Esophagus muscularis mucosa (tissue), 4 donors: ENCODE results near the gene CAMK2G. TPM values are rescaled to one million over a fixed set of nuclear protein-coding genes. Genes with fewer than 3 reads are reported as not detected.

ENCODE experiments used
- DNase-seq: peaks from one replicate; pipeline ENCODE4 v3.0.0-alpha.2; 2017; ENCODE audit errors: extremely low spot score
- H3K27ac ChIP-seq, 4 donors: fragments of 200-600 bp; sonication (generic); replicated peaks in 1 of 4; 1 replicate in 3 of 4; 2 replicates in 1 of 4; pipeline ENCODE4 v1.5.1; 2016 to 2019; ENCODE audit warnings: mild to moderate bottlenecking in 1 of 4
- H3K27me3 ChIP-seq, 4 donors: fragments of 200-600 bp; sonication (generic); one replicate each; pipeline versions ENCODE4 v1.5.1 to v1.6.0; 2016 to 2019
- H3K36me3 ChIP-seq, 4 donors: fragments of 200-600 bp; sonication (generic); one replicate each; pipeline ENCODE4 v1.5.1; 2016 to 2019
- H3K4me1 ChIP-seq, 4 donors: fragments of 200-600 bp; sonication (generic); one replicate each; pipeline ENCODE4 v1.5.1; 2016 to 2019
- H3K4me3 ChIP-seq, 4 donors: fragments of 200-600 bp; sonication (generic); 1 replicate in 2 of 4; 2 replicates in 2 of 4; pipeline ENCODE4 v1.5.1; 2016 to 2019; ENCODE audit warnings: mild to moderate bottlenecking in 4 of 4, moderate library complexity in 1 of 4
- H3K9me3 ChIP-seq, 4 donors: fragments of 200-600 bp; sonication (generic); 1 replicate in 3 of 4; 2 replicates in 1 of 4; pipeline ENCODE4 v1.5.1; 2016 to 2019
- CTCF ChIP-seq, 3 experiments: fragments of 200-600 bp in 2 of 3; fragments of 450-650 bp in 1 of 3; sonication (generic) in 2 of 3; IDR thresholded peaks; one replicate each; pipeline ENCODE4 v1.5.1; 2017 to 2019; ENCODE audit warnings: antibody characterized with exemption in 3 of 3, mild to moderate bottlenecking in 2 of 3, moderate library complexity in 1 of 3
- EP300 ChIP-seq: sonication (generic); formaldehyde crosslinking; IDR thresholded peaks from one replicate; pipeline ENCODE4 v1.6.1; 2017; ENCODE audit warnings: antibody characterized with exemption
- POLR2A ChIP-seq: fragments of 450-650 bp; IDR thresholded peaks from one replicate; pipeline ENCODE4 v1.6.1; 2017; ENCODE audit warnings: antibody characterized with exemption, moderate library complexity, mild to moderate bottlenecking, low read depth
- POLR2AphosphoS5 ChIP-seq, 2 donors: sonication (generic); formaldehyde crosslinking; IDR thresholded peaks; one replicate each; pipeline ENCODE4 v1.6.1; 2017; ENCODE audit warnings: antibody characterized with exemption in 2 of 2
- WGBS: methylation state at CpG from one replicate; pipeline ENCODE4 v1.1.5; 2018; 5-methylcytosine and 5-hydroxymethylcytosine counted together
- intact Hi-C: fragments of 100-400 bp; cut with DNase I; formaldehyde crosslinking; loops from one replicate; pipeline ENCODE4 v1.15.1; 2023
- total RNA-seq, 4 donors: library from RNA; depleted of rRNA; stranded (reverse); fragments of >200 nt; gene quantifications; one replicate each; pipeline versions ENCODE4 v1.1.0 to v1.2.1, GENCODE V29; 2016

Gene CAMK2G
- total RNA-seq, 4 donors from 2014 or later: 96.4 to 201 (median 159) TPM

GRCh38 chr10:73800560-73801252 lies 73.6 kb downstream of the CAMK2G start:
- WGBS: 78% methylated on average over 16 of the region's 20 CpGs
- intact Hi-C loops: no loop called here
- TF ChIP-seq POLR2A (no peak), POLR2AphosphoS5 (IDR thresholded peaks at IDR 0.05) (no peak), EP300 (no peak), CTCF (IDR thresholded peaks at IDR 0.05) (no peak)
- Histone ChIP-seq H3K36me3 (peaks cover 87 to 100% (median 99%) of the 10 kb centered on the region in 4 donors), H3K4me3 (no peak overlapping the region), H3K9me3 (no peaks in the 10 kb centered on the region), H3K27ac (no peak overlapping the region), H3K4me1 (no peaks in the 10 kb centered on the region), H3K27me3 (no peaks in the 10 kb centered on the region)
- DNase-seq: no peak

- H3K4me3 ChIP-seq: no peak overlapping the region
- no peaks in the 10 kb centered on the region for H3K4me1 ChIP-seq
- no peaks in the 10 kb centered on the region for H3K9me3 ChIP-seq
- 76% methylated on average over 7 of the region's 9 CpGs for WGBS
- H3K27ac ChIP-seq: no peak overlapping the region
- peaks cover 87 to 100% (median 99%) of the 10 kb centered on the region in 4 donors for H3K36me3 ChIP-seq
- TF ChIP-seq POLR2AphosphoS5 (IDR thresholded peaks at IDR 0.05): peak in 1 of 2 donors; percentile 37
- TF ChIP-seq POLR2A: no peak
- DNase-seq: no peak
- H3K27me3 ChIP-seq: no peaks in the 10 kb centered on the region
- intact Hi-C loops: no loop called here
Measured at GRCh38 chr10:73799899-73800559, 74.3 kb downstream of the CAMK2G start.

GRCh38 chr10:73798927-73799560 lies 75.3 kb downstream of the CAMK2G start:
- H3K4me3 ChIP-seq: no peak overlapping the region
- WGBS: 86% methylated on average over 6 of the region's 10 CpGs
- intact Hi-C loops: no loop called here
- no peaks in the 10 kb centered on the region for H3K4me1 ChIP-seq
- peaks cover 87 to 100% (median 100%) of the 10 kb centered on the region in 4 donors for H3K36me3 ChIP-seq
- H3K27ac ChIP-seq: no peak overlapping the region
- no peaks in the 10 kb centered on the region for H3K9me3 ChIP-seq
- no peaks in the 10 kb centered on the region for H3K27me3 ChIP-seq
- TF ChIP-seq EP300 (no peak), POLR2A (no peak), CTCF (IDR thresholded peaks at IDR 0.05) (no peak), POLR2AphosphoS5 (IDR thresholded peaks at IDR 0.05) (peak in 1 of 2 donors; percentile 10)
- no peak for DNase-seq

GRCh38 chr10:73798087-73798486 lies 76.3 kb downstream of the CAMK2G start:
- Histone ChIP-seq H3K4me3 (no peak overlapping the region), H3K36me3 (peaks cover 87 to 100% (median 100%) of the 10 kb centered on the region in 4 donors), H3K27ac (no peak overlapping the region), H3K4me1 (no peaks in the 10 kb centered on the region), H3K27me3 (no peaks in the 10 kb centered on the region), H3K9me3 (no peaks in the 10 kb centered on the region)
- intact Hi-C loops: no loop called here
- no peak for DNase-seq
- WGBS: 96% methylated on average over 4 of the region's 6 CpGs
- no peak for TF ChIP-seq CTCF (IDR thresholded peaks at IDR 0.05)
- peak in 1 of 2 donors; percentile 10 for TF ChIP-seq POLR2AphosphoS5 (IDR thresholded peaks at IDR 0.05)

GRCh38 chr10:73797324-73798025 lies 76.9 kb downstream of the CAMK2G start:
- Histone ChIP-seq H3K27me3 (no peaks in the 10 kb centered on the region), H3K27ac (no peak overlapping the region), H3K4me3 (no peak overlapping the region), H3K9me3 (no peaks in the 10 kb centered on the region), H3K36me3 (peaks cover 87 to 100% (median 100%) of the 10 kb centered on the region in 4 donors), H3K4me1 (no peaks in the 10 kb centered on the region)
- intact Hi-C loops: no loop called here
- no peak for DNase-seq
- TF ChIP-seq EP300: no peak
- TF ChIP-seq POLR2A: no peak
- no peak for TF ChIP-seq CTCF (IDR thresholded peaks at IDR 0.05)
- TF ChIP-seq POLR2AphosphoS5 (IDR thresholded peaks at IDR 0.05): no peak
- whole genome bisulfite sequencing: 95% methylated on average over 8 of the region's 19 CpGs
